IPS-20b (cell line): Measurements from ENCODE around the gene UGT1A10.
"Not testable (repeated sequence)": the region's sequence is repeated elsewhere in the genome, so short reads cannot be mapped to it uniquely, and the experiment has no call there.

Source experiments
- H3K27ac ChIP-seq: one replicate; pipeline ENCODE4 v1.5.1; 2013; ENCODE audit warnings: low read length
- H3K27me3 ChIP-seq: 2 replicates; pipeline ENCODE4 v1.6.1; 2013; ENCODE audit warnings: mild to moderate bottlenecking, low read length, inconsistent platforms; ENCODE audit not compliant: insufficient read depth
- H3K36me3 ChIP-seq: 2 replicates; pipeline ENCODE4 v1.6.1; 2013; ENCODE audit warnings: low read depth, mild to moderate bottlenecking, inconsistent platforms, low read length, moderate library complexity; ENCODE audit not compliant: insufficient read depth
- H3K4me1 ChIP-seq: 2 replicates; pipeline ENCODE4 v1.6.1; 2013; ENCODE audit warnings: mild to moderate bottlenecking, control low read depth, inconsistent platforms, low read length, moderate library complexity; ENCODE audit not compliant: insufficient read depth
- H3K4me3 ChIP-seq: 2 replicates; pipeline ENCODE4 v1.5.1; 2013; ENCODE audit warnings: mild to moderate bottlenecking, low read length, inconsistent platforms
- H3K9ac ChIP-seq: 2 replicates; pipeline ENCODE4 v1.6.1; 2013; ENCODE audit warnings: low read depth, mild to moderate bottlenecking, inconsistent platforms, low read length, moderate library complexity
- H3K9me3 ChIP-seq: 2 replicates; pipeline ENCODE4 v1.6.1; 2013; ENCODE audit warnings: mild to moderate bottlenecking, low read depth, low read length, inconsistent platforms; ENCODE audit not compliant: insufficient read depth

Gene UGT1A10

GRCh38 chr2:233617476-233617875 lies 18.8 kb upstream of the UGT1A10 start, which contains the start of gene UGT1A8:
TSS of gene UGT1A8 (plus strand) at chr2:233617633. CDS start at chr2:233617708, 75 bp downstream.
- not testable (repeated sequence) for H3K4me3 ChIP-seq, H3K27ac ChIP-seq, H3K9me3 ChIP-seq

GRCh38 chr2:233620204-233620603 lies 16.0 kb upstream of the UGT1A10 start:
- no peaks in the 10 kb centered on the region for H3K27me3 ChIP-seq
- no peak overlapping the region for H3K4me3 ChIP-seq
- no peaks in the 10 kb centered on the region for H3K4me1 ChIP-seq
- no peak overlapping the region for H3K27ac ChIP-seq
- no peak overlapping the region for H3K9ac ChIP-seq
- no peaks in the 10 kb centered on the region for H3K9me3 ChIP-seq
- no peaks in the 10 kb centered on the region for H3K36me3 ChIP-seq

More at GRCh38 chr2:233617476-233617875, 18.8 kb upstream of the UGT1A10 start, which contains the start of gene UGT1A8:
- H3K4me1 ChIP-seq, H3K9ac ChIP-seq, H3K27me3 ChIP-seq, H3K36me3 ChIP-seq: not testable (repeated sequence)

- not testable (repeated sequence) for H3K36me3 ChIP-seq, H3K9me3 ChIP-seq, H3K4me1 ChIP-seq, H3K9ac ChIP-seq, H3K27ac ChIP-seq, H3K27me3 ChIP-seq, H3K4me3 ChIP-seq
Observed at GRCh38 chr2:233621863-233622262, 14.4 kb upstream of the UGT1A10 start.

GRCh38 chr2:233627331-233628025 lies 8.8 kb upstream of the UGT1A10 start:
- Histone ChIP-seq H3K27ac (no peak overlapping the region), H3K36me3 (no peaks in the 10 kb centered on the region), H3K4me1 (no peaks in the 10 kb centered on the region), H3K9ac (no peak overlapping the region), H3K4me3 (no peak overlapping the region), H3K9me3 (no peaks in the 10 kb centered on the region), H3K27me3 (no peaks in the 10 kb centered on the region; the same call in 1 of the 2 replicates)

- Histone ChIP-seq H3K27me3 (no peaks in the 10 kb centered on the region), H3K36me3 (no peaks in the 10 kb centered on the region), H3K9me3 (no peaks in the 10 kb centered on the region), H3K4me1 (no peaks in the 10 kb centered on the region), H3K27ac (no peak overlapping the region), H3K4me3 (no peak overlapping the region), H3K9ac (no peak overlapping the region)
Observed at GRCh38 chr2:233638836-233639235, 2.6 kb downstream of the UGT1A10 start.

- Histone ChIP-seq H3K4me3 (no peak overlapping the region), H3K27me3 (no peaks in the 10 kb centered on the region), H3K9me3 (peaks cover 3% of the 10 kb centered on the region; the same call in 1 of the 2 replicates), H3K4me1 (no peaks in the 10 kb centered on the region), H3K27ac (no peak overlapping the region), H3K9ac (no peak overlapping the region), H3K36me3 (no peaks in the 10 kb centered on the region)
Observed at GRCh38 chr2:233639860-233640259, 3.6 kb downstream of the UGT1A10 start.

GRCh38 chr2:233643128-233643527 lies 6.9 kb downstream of the UGT1A10 start:
- H3K36me3 ChIP-seq = no peaks in the 10 kb centered on the region
- no peaks in the 10 kb centered on the region for H3K27me3 ChIP-seq
- no peak overlapping the region for H3K4me3 ChIP-seq
- H3K9ac ChIP-seq = no peak overlapping the region
- H3K9me3 ChIP-seq = peaks cover 26% of the 10 kb centered on the region; the same call in 1 of the 2 replicates
- no peak overlapping the region for H3K27ac ChIP-seq
- no peaks in the 10 kb centered on the region for H3K4me1 ChIP-seq

- H3K9me3 ChIP-seq = peaks cover 26% of the 10 kb centered on the region; the same call in 1 of the 2 replicates
- not testable (repeated sequence) for H3K27me3 ChIP-seq, H3K36me3 ChIP-seq, H3K9ac ChIP-seq, H3K4me1 ChIP-seq, H3K4me3 ChIP-seq, H3K27ac ChIP-seq
Observed at GRCh38 chr2:233646033-233646432, 9.8 kb downstream of the UGT1A10 start.

- no peak overlapping the region for H3K27ac ChIP-seq
- no peaks in the 10 kb centered on the region for H3K36me3 ChIP-seq
- no peaks in the 10 kb centered on the region for H3K4me1 ChIP-seq
- H3K4me3 ChIP-seq = no peak overlapping the region
- H3K9ac ChIP-seq = no peak overlapping the region
- peaks cover 13% of the 10 kb centered on the region; the same call in 1 of the 2 replicates for H3K9me3 ChIP-seq
- H3K27me3 ChIP-seq = no peaks in the 10 kb centered on the region
Observed at GRCh38 chr2:233650981-233651380, 14.7 kb downstream of the UGT1A10 start.

GRCh38 chr2:233651430-233651829 lies 15.2 kb downstream of the UGT1A10 start:
- H3K36me3 ChIP-seq = no peaks in the 10 kb centered on the region
- H3K27ac ChIP-seq = no peak overlapping the region
- no peaks in the 10 kb centered on the region for H3K4me1 ChIP-seq
- H3K27me3 ChIP-seq = no peaks in the 10 kb centered on the region
- H3K4me3 ChIP-seq = no peak overlapping the region
- H3K9ac ChIP-seq = no peak overlapping the region
- H3K9me3 ChIP-seq = peaks cover 8% of the 10 kb centered on the region; the same call in 1 of the 2 replicates

GRCh38 chr2:233654501-233654900 lies 18.3 kb downstream of the UGT1A10 start:
- no peak overlapping the region for H3K4me3 ChIP-seq
- no peak overlapping the region for H3K27ac ChIP-seq
- H3K27me3 ChIP-seq = no peaks in the 10 kb centered on the region

GRCh38 chr2:233655043-233655442 lies 18.8 kb downstream of the UGT1A10 start:
- H3K36me3 ChIP-seq = no peaks in the 10 kb centered on the region
- H3K4me3 ChIP-seq = no peak overlapping the region
- H3K9ac ChIP-seq = no peak overlapping the region
- H3K9me3 ChIP-seq = no peaks in the 10 kb centered on the region
- no peaks in the 10 kb centered on the region for H3K27me3 ChIP-seq
- no peaks in the 10 kb centered on the region for H3K4me1 ChIP-seq
- no peak overlapping the region for H3K27ac ChIP-seq

More at GRCh38 chr2:233654501-233654900, 18.3 kb downstream of the UGT1A10 start:
- no peaks in the 10 kb centered on the region for H3K4me1 ChIP-seq
- no peak overlapping the region for H3K9ac ChIP-seq
- H3K9me3 ChIP-seq = no peaks in the 10 kb centered on the region
- H3K36me3 ChIP-seq = no peaks in the 10 kb centered on the region
